GM19035 (cell line): ENCODE data around the gene SLC22A15.
"Not testable (repeated sequence)": the region's sequence is repeated elsewhere in the genome, so short reads cannot be mapped to it uniquely, and the experiment has no call there.

ENCODE experiments used
- ATAC-seq: cut with Tn5 transposase; IDR thresholded peaks from one replicate; pipeline ENCODE4 v1.9.1; 2021; ENCODE audit not compliant: unreplicated experiment

Gene SLC22A15

GRCh38 chr1:116031302-116031835, 55.1 kb downstream of the SLC22A15 start:
- ATAC-seq: no peak

GRCh38 chr1:116033322-116033721, 57.0 kb downstream of the SLC22A15 start:
- no peak for ATAC-seq

GRCh38 chr1:116036255-116036654, 59.9 kb downstream of the SLC22A15 start:
- ATAC-seq: no peak

GRCh38 chr1:116038679-116039078, 62.4 kb downstream of the SLC22A15 start:
- no peak for ATAC-seq

- no peak for ATAC-seq
Measured at GRCh38 chr1:116044071-116044470, 67.8 kb downstream of the SLC22A15 start.

- not testable (repeated sequence) for ATAC-seq
Measured at GRCh38 chr1:116046933-116047332, 70.6 kb downstream of the SLC22A15 start.

- not testable (repeated sequence) for ATAC-seq
Measured at GRCh38 chr1:116051896-116052295, 75.6 kb downstream of the SLC22A15 start.

GRCh38 chr1:116062201-116062600, 85.9 kb downstream of the SLC22A15 start:
- ATAC-seq: no peak

GRCh38 chr1:116064616-116065015, 88.3 kb downstream of the SLC22A15 start:
- no peak for ATAC-seq

GRCh38 chr1:116066868-116067565, 90.7 kb downstream of the SLC22A15 start:
- ATAC-seq: no peak

GRCh38 chr1:116067566-116067890, 91.2 kb downstream of the SLC22A15 start:
- no peak for ATAC-seq

GRCh38 chr1:116075575-116075974, 99.3 kb downstream of the SLC22A15 start:
- ATAC-seq: no peak

- no peak for ATAC-seq
Measured at GRCh38 chr1:116075990-116076389, 99.7 kb downstream of the SLC22A15 start.

- ATAC-seq: no peak
Measured at GRCh38 chr1:116076831-116077230, 100.5 kb downstream of the SLC22A15 start.

- ATAC-seq: no peak
Measured at GRCh38 chr1:116078699-116079223, 102.4 kb downstream of the SLC22A15 start.

- no peak for ATAC-seq
Measured at GRCh38 chr1:116087628-116088027, 111.3 kb downstream of the SLC22A15 start.

GRCh38 chr1:116089870-116090269, 113.6 kb downstream of the SLC22A15 start:
- no peak for ATAC-seq

GRCh38 chr1:116091083-116091482, 114.8 kb downstream of the SLC22A15 start:
- ATAC-seq: no peak

- ATAC-seq: no peak
Measured at GRCh38 chr1:116092752-116093489, 116.6 kb downstream of the SLC22A15 start.

- ATAC-seq: no peak
Measured at GRCh38 chr1:116095027-116095426, 118.7 kb downstream of the SLC22A15 start.

- no peak for ATAC-seq
Measured at GRCh38 chr1:116096013-116096618, 119.8 kb downstream of the SLC22A15 start.

- no peak for ATAC-seq
Measured at GRCh38 chr1:116097626-116098025, 121.3 kb downstream of the SLC22A15 start.
